Tibial nerve (tissue), 4 donors: Measurements from ENCODE around the gene PSMB11.

Experiments used
- CTCF ChIP-seq, 5 experiments: fragments of 200-600 bp in 3 of 5; fragments of 450-650 bp in 2 of 5; sonication (generic) in 3 of 5; IDR thresholded peaks; one replicate each; pipeline ENCODE4 v1.5.1; 2016 to 2019; ENCODE audit warnings: antibody characterized with exemption in 5 of 5, mild to moderate bottlenecking in 3 of 5, moderate library complexity in 2 of 5
- EP300 ChIP-seq, 2 donors: sonication (generic); formaldehyde crosslinking; IDR thresholded peaks; one replicate each; pipeline ENCODE4 v1.6.1; 2017; ENCODE audit warnings: antibody characterized with exemption in 2 of 2, mild to moderate bottlenecking in 1 of 2
- POLR2A ChIP-seq, 2 donors: fragments of 450-650 bp; IDR thresholded peaks; one replicate each; pipeline ENCODE4 v1.6.1; 2017; ENCODE audit warnings: antibody characterized with exemption in 2 of 2, mild to moderate bottlenecking in 2 of 2, moderate library complexity in 2 of 2

GRCh38 chr14:23013054-23013748, 28.8 kb upstream of the PSMB11 start:
- no peak for TF ChIP-seq POLR2A (IDR thresholded peaks at IDR 0.05)
- TF ChIP-seq CTCF (IDR thresholded peaks at IDR 0.05) = no peak
- TF ChIP-seq EP300 (IDR thresholded peaks at IDR 0.05) = no peak
